DMS79 treated with DMSO at 0.1 percent for 48 hours (cell line): ENCODE results near the gene ZNF746.
"Not testable (repeated sequence)": the region's sequence is repeated elsewhere in the genome, so short reads cannot be mapped to it uniquely, and the experiment has no call there.

Experiments used
- DNase-seq: peaks from one replicate; lab custom pipeline; 2025; lab: John Stamatoyannopoulos, UW

Gene ZNF746

DNA sequence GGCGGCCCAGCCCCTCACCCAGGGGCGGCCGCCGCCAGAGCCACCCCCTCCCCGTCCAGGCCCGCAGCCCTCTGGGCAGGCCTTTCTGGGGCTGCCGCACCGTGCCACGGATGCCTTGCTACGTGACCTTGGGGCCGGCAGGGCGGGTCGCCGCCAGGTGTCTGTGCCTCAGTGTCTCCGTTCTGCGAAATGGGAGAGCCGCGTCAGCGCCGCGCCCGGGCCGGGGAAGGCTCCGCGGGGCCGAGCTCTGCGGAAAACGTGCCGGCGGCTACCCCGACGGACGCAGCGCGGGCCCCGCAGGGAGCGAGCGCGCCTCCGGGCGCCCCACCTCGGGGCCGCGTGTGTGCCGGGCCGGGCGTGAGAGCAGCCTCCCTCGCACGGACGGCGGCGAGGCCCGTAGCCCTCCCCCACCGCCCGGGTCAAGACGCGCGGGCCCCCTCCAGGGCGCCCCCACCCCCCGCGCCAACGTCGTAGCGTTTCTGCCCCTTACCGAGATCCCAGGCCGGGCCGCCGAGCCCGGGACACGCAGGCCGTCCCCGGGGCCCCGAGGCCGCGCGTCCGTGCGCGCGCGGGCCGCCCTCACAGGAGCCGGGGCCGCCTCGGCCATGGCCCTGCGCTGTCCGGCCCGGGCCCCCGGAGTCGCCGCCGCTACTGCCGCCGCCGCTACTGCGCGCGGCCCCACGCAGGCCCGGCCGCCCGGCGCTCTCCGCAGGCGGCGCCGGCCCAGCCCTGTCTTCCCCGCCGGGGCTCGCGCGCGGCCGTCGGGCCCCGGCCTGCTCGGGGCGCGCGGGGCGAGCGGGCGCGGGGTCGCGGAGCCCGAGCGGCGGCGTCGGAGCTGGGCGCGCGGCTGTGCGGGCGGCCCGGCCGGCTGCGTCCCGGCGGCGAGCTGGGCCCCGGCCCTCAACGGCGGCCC, 37.8 kb downstream of the ZNF746 start:
- DNase-seq = no peak

DNA sequence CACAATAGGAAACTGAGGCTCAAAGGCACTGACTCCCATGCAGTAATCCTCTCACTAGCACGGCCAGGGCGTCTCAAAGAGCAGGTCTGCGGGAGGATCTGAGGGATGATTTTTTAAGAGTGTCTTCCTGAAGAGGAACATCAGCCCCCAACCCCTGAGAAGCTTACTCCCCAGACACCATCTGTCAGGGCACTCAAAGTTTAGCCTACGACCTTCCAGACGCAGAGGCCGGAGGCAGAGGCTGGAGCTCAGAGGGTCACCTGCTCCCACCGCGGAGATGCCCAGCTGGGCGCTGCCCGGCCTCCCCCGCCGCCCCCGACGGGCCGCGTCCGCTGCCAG, 38.4 kb downstream of the ZNF746 start:
- no peak for DNase-seq

DNA sequence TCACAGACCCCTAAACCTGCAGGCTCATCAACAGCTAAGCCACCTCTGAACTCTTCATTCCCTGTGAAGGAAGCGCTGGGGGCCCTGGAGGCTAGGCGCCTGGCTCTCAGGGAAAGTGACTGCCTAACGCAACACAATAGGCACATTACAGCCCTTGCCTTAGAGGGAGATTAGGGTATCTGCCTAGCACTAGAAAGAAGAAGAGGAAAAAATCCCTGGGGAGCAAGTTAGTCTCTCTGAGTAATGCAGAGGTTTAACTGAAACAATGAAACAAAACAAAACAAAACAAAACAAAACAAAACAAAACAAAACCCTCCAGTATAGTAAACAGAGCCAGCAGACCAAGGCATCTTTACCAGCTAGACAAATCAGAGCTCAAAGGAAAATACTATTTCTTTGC, 39.4 kb downstream of the ZNF746 start:
- no peak for DNase-seq

DNA sequence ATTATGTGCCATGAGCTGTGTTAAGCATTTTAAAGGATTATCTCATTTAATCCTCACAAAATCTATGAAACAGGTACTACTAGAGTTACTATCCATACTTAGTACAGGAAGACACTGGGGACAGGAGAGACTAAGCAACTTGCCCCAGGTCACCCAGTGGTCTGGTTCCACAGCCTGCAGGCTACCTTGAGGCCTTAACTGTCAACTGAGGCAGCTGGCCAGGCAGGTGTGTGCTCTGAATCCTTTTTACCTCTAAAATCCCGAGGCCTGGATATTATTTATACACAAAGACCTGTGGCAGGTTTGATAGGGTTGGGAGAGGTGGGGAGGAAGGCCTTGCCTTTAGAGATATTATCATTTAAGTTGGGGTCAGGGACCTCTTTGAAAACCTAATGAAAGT, 39.8 kb downstream of the ZNF746 start:
- no peak for DNase-seq

DNA sequence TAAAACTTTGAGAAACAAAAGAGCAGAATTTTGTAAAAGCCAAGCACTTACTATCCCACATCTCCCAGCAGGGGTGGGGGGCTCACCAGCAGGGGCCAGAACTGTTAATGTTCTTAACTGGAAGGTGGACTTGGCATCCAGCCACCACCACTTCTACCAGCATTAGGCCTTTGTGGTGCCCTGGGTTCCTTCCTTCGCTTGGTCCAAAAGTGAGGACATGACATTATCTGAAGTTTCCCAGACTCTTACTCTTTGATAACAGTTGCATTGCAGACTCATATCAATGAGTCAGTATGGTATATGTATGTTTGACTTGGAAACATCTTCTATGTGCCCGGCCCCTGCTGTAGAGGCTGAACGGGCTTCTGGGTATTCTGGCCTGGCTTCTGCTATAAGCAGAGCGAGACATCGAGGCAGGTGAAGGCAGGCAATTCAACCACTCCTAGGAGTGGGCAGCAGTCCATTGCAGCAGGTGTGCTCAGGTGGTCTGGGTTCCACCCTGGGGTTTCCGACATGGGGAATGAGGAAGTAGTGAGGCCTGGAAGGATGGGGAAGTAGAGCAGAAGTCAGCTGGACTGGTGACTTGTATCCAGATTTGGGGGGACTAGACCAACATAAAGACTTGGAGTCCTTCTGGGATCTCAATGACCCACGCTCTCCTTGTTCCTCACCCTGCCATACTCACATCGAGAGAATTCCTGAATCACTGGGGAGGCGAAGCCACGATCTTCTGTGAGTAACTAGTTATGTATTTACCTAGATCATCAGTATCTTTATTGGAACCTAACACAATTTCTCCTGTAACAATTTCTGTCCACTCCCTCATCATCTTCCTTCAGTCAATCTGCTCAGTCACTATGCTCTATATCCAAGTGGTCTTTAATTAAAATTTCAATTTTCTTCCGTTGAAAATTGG, 40.8 kb downstream of the ZNF746 start:
- no peak for DNase-seq

DNA sequence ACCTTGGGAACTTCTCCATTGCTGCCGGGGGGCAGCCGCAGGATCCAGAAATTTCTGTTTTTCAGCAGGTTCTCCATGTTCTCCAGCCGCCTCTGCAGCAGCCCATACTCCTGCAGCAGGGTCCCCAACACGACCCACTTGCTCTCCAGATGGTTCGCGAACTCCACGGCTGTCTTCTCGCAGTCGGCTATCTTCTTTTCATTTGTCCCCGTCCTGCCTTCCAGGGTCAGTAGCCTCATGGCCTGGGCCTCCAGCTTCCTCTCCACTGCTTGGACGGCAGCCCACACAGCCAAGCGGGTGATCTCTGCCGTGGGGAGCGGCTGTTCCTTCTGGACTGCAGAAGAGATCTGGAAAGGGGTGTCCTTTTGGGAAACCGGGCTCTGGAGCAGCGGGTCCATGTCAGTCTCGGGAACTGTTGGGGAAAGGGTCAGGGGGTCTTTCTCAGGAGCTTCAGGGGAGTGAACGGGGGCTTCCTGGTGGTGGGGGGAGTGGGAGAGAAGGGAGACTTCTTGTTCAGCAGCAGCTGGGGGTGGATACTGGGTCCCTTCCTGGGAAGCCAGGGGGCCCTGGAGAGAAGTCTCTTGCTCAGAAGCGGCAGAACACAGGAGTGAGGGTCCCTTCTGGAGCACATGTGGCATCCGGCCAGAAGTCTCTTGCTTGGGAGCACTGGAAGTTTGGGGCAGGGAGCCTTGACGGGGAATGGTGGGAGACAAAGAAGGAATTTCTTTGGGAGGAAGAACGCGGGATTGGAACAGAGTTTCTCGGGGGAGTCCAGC, 42.2 kb downstream of the ZNF746 start:
- no peak for DNase-seq

DNA sequence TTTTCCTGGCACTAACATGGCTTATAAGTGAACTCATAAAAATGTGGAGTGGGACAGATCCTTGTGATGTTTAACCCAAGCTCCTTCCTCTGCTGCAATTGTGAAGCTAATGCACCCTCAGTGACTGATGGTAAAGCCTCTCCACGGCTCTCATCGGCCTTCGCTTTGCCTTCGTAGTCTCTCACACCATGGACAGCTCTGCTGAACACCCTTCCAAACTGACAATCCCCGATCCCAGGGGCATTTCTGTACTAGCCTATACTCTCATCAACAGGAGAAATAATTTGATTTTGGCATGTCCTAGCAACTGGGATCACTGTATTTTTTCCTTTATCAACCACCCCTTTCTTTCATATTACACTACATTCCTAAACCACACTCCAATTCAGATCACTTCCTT, 42.9 kb downstream of the ZNF746 start:
- no peak for DNase-seq

DNA sequence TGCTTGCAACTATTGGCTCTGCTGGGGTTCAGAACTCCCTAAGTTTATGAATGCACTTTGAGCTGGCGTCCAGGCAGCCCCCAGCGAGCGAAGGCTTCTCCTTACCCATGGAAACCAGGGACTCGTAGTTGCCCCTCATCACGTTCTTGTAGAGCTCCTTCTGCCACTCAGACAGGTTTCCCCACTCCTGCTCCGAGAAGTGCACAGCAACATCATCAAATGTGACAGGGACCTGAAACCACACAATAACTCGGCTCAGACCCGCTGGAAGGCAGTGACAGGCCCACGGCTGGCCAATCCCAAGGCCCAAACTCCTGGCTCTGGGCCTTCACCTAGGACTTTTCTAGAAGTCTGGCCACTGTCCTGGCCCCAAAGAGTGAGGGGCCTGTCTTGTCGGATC, 43.6 kb downstream of the ZNF746 start:
- no peak for DNase-seq

DNA sequence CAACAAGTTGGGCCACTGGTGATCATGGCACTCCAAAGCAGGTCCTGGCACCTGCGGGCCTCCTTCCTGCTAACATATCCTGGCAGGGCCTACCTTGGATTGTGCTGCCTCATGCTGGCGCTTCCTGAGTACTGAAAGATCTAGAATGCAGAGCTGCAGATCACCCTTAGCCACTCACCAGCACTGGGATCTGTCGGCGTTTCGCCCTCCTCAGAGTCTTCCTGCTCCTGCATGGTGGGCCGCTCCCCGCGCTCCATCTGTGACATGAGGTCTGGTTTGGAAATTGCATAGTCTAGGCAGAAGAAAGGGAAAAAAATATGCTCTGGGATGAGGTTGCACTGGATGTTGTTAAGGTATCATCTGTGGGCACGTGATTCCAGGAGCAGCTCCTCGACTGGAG, 46.8 kb downstream of the ZNF746 start:
- no peak for DNase-seq

DNA sequence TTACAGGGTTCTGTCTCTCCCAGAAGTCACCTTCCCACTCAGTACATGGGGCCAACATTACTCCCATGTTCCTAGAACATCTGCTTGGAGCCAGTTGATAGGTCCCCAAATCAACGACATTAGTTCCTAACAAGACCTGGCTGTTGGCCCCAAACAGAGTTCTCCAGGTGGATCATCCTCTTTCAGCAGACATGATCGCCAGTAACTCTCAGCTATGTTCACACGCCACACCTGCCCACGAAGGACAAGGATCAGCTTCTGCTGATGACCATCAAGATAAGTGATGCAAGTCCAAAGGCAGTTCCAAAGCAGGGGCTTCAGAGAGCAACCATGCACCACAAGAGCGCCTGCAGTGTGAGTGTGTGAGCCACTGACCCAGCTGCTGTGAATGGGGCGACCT, 47.7 kb downstream of the ZNF746 start:
- DNase-seq = no peak

DNA sequence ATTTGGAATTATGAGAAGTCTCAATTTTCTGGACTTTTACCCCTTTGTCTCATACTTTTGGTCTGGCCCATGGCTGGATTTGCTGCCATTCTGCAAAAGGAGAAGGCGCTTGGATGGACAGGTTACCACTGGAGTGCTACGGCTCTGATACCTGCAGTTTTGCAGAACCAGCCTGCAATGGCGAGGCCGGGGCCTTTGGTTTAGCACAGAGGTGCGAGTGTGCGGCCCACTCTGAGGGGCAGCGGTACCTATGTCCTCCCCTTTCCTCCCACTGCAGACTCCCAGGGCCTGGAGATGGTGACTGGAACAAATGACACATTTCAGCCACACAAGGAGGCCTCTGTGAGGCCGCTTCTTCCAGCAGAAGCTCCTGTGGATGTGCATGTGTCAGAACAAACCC, 48.6 kb downstream of the ZNF746 start:
- no peak for DNase-seq

DNA sequence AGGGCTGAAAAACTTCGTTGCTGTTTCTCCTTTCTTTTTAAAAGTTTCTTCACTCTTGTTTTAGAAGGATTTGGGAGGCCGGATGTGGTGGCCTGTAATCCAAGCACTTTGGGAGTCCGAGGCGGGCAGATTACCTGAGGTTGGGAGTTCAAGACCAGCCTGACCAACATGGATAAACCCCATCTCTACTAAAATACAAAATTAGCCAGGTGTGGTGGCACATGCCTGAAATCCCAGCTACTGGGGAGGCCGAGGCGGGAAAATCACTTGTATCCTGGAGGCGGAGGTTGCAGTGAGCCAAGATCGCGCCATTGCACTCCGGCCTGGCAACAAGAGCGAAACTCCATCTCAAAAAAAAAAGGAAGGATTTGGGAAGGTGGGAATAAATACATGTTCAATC, 51.6 kb downstream of the ZNF746 start:
- not testable (repeated sequence) for DNase-seq

DNA sequence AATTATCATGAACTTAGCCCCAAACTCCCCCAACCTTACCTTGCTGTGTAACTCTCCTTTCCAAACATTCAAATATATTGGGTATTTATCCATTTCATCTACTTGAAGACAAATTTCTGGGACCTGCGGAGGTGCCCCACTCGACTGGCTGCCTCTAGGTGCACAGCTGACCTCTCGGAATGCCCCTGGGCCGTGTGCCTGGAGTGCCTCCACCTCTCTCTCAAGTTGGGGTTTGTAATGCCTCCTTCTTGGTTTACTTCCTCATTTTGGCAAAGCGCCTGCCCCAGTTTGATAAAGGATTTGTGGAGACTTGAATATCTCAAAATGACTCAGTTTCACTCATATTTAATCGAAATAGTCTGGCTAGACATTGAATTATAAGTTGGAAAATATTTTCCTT, 53.3 kb downstream of the ZNF746 start:
- DNase-seq = no peak

DNA sequence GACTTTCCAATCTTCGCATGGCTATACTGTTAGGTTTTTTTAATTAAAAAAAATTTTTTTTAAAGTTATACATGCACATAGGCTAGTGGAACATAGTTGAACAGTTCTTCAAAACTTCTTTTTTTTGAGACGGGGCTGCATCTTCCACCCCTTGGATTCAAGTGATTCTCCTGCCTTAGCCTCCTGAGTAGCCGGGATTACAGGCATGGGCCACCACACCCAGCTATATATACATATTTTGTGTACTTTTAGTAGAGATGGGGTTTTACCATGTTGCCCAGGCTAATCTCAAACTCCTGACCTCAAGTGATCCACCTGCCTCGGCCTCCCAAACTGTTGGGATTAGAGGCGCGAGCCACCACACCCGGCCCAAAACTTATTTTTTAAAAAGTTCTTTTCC, 54.1 kb downstream of the ZNF746 start:
- DNase-seq = no peak

DNA sequence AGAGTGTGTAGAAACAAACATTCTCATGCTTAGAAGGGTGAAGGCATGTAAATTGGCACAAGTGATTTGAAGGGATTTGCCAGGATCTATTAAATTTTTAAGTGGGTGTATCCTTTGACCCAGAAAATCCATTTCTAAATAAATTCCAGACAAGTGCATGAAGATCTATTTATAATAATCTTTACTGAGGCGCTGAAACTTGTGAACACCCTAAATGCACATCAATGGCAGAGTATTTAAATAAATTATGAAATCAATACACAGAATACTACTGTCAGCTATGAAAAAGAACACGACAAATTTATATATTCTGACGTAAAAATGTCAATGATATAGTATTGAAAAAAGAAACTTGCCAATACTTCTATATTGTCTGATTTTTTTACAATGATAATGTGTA, 54.7 kb downstream of the ZNF746 start:
- DNase-seq = no peak

DNA sequence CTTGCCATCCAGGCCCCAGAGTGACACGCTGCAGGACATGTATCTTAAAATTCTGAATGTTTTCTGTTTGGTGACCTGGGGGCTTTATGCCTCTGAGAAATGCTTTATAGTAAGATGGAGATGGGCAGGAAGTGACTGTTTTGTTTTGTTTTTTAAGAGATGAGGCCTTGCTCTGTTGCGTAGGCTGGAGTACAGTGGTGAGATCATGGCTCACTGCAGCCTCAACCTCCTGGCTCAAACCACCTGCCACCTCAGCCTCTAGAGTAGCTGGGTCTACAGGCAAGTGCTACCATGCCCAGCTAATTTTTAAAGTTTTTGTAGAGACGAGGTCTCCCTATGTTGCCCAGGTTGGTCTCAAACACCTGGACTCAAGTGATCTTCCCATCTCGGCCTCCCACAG, 57.4 kb downstream of the ZNF746 start:
- DNase-seq = no peak

DNA sequence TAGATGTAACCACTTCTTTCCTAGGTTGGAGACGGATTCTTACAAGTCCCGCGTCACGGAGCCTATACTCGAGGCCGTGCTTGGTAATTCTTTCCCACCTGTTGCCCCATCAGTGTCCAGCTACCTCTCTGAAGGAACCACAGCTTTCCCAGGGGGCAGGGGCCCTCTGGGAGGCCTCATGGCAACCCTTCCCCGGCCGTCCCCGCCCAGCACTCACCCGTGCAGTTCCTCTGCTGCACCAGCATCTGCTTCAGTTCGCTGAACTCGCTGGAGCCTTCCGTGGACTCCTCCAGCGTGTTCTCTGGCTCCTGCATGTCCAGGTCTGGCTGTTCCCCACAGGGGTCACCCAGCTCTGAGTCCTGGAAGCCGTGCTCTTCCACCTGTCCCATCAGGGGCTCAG, 61.3 kb downstream of the ZNF746 start:
- DNase-seq = no peak

DNA sequence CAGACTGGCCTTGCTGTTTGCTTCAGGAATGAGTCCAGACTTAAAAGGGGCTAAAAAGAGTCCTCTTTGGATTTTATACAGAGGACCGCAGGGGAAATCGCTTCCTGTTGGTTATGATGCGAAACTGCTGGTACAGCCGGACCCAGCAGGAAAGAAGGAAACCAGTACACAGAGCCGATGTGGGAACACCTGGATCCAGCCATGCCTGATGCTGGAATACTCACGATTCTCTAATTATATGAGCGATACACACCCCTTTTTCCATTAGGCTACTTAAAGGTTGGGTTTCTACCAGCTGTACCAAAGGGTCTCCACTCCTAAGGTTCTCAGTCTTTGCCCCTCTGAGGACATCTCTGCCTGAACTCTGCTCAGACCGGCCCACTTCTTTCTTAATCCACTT, 64.5 kb downstream of the ZNF746 start:
- DNase-seq = no peak

DNA sequence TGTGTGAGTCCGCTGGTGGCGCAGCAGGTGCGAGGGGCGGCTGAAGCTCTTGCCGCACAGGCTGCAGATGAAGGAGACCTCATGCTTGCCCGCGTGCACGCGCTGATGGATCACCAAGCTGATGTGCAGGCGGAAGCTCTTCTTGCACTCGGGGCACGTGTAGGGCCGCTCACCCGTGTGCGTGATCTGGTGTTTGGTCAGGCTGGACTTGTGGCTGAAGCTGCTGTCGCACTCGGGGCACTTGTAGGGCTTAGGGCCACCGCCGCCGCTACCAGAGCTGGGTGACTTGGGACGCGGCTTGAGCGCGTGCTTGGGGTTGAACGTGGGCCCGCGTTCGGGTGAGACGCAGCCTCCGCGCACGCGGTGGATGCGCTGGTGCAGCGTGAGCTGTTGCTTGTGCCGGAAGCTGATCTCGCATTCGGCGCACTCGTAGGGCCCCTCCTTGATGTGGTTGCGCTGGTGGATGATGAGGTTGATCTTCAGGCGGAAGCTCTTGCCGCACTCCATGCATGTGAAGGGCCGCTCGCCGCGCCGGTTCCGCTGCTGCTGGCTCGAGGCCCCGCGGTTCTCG, 65.4 kb downstream of the ZNF746 start:
- DNase-seq = no peak

DNA sequence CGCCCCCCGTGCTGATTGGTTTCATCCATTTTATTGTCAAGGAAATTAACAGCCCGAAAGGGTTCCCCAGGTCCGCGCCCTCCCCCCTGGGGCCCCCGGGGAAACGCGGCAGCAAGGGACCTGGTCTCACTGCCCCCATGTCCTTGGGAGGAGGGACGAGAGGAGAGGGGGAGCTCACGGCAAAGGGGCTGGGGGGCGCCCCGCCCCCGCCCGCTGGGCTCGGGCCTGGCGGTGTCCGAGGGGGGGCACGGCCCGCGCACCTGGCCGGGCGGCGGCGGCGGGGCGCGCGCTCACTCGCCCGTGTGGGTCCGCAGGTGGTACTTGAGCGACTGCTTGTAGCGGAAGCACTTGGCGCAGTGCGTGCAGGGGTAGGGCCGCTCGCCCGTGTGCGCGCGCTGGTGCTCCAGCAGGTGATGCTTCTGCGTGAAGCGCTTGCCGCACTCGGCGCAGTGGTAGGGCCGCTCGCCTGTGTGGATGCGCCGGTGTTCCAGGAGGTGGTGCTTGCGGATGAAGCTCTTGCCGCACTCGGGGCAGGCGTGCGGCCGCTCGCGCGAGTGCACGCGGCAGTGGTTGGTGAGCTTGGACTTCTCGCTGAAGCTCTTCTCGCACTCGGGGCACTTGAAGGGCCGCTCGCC, 66.0 kb downstream of the ZNF746 start:
- DNase-seq = no peak

DNA sequence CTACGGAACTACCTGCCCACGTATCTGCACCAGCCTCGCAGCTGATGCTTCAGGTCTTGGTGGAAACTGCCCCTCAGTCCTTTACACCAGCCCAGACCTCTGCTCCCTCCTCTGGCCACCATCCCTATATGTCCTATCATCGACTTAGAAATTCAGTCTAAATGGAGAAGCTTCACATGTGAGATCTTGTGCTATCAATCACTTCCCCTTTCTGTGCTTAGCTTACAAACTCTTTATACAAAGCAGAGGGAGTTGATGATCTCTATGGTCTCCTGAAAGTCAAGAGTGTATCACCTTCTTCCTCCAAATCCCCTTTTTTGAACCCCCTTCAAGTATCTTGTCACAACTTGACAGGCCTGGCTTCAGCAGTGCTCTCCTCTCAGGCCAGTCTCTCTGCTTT, 67.4 kb downstream of the ZNF746 start:
- DNase-seq = no peak

DNA sequence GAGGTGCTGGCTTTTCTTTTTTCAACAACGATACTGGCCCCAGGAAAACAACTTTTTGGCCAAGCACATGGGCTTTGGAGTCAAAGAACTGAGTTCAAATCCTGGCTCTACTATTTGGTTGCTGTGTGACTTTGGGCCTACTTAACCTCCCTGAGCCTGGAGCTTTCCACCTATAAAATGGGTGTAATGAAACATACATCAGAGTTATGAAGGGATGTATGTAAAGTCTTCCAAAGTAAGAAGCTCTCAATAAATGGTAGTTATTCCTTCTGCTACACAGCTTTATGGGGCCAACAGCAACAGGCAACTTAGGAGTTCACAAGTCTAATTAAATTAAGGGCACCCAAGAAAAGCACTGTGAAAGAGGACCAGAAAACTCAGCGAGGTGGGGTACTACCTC, 69.7 kb downstream of the ZNF746 start:
- no peak for DNase-seq
